ENCODE results near the gene GPR22. TPM values are rescaled to one million over a fixed set of nuclear protein-coding genes. Genes with fewer than 3 reads are reported as not detected.

The GPR22 gene
- total and polyA plus RNA-seq, 8 donors = 0.06 to 0.13 (median 0.10) TPM; not detected in 5

DNA sequence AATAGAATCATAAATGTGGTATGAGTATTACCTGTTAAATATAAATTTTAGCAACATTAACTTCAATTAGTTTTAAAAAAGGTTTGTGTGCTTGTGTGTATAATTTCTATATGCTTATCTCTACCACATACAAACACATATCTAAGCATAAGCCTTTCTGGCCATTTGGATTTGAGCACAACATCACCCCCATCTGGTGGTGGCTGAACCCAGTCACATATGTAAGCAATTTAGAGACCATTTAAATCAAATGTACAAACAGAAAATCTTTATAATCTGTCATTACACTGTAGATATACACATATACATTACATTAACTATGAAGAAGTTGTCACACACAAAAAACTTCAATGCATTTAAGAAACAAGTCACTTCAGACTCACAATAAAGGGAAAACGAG lies 31.7 kb downstream of the GPR22 start:
- Histone ChIP-seq H3K9me3 (no peaks in the 10 kb centered on the region), H3K27ac (no peak overlapping the region), H3K36me3 (no peaks in the 10 kb centered on the region), H3K4me3 (no peak overlapping the region), H3K27me3 (no peaks in the 10 kb centered on the region), H3K4me1 (peaks cover 0 to 6% of the 10 kb centered on the region in 2 donors)
- ATAC-seq (no peak), DNase-seq (no peak)
- TF ChIP-seq, protein P1, sequence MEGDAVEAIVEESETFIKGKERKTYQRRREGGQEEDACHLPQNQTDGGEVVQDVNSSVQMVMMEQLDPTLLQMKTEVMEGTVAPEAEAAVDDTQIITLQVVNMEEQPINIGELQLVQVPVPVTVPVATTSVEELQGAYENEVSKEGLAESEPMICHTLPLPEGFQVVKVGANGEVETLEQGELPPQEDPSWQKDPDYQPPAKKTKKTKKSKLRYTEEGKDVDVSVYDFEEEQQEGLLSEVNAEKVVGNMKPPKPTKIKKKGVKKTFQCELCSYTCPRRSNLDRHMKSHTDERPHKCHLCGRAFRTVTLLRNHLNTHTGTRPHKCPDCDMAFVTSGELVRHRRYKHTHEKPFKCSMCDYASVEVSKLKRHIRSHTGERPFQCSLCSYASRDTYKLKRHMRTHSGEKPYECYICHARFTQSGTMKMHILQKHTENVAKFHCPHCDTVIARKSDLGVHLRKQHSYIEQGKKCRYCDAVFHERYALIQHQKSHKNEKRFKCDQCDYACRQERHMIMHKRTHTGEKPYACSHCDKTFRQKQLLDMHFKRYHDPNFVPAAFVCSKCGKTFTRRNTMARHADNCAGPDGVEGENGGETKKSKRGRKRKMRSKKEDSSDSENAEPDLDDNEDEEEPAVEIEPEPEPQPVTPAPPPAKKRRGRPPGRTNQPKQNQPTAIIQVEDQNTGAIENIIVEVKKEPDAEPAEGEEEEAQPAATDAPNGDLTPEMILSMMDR (IDR thresholded peaks at IDR 0.05) = no peak
- intact Hi-C loops (cut with DNase I) = no loop called here

DNA sequence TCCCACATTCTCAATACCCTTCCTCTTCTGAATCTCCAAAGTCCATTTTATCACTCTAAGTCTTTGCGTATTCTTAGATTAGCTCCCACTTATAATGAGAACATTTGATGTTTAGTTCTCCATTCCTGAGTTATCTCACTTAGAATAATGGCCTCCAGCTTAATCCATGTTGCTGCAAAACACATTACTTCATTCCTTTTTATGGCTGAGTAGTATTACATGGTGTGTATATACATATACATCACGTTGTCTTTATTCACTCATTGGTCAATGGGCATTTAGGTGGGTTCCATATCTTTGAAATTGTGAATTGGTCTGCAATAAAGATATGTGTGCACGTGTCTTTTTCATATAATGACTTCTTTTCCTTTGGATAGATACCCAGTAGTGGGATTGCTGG lies 32.3 kb downstream of the GPR22 start:
- Histone ChIP-seq H3K9me3 (no peaks in the 10 kb centered on the region), H3K27ac (no peak overlapping the region), H3K4me1 (peaks cover 0 to 12% of the 10 kb centered on the region in 2 donors), H3K27me3 (no peaks in the 10 kb centered on the region), H3K4me3 (no peak overlapping the region), H3K36me3 (no peaks in the 10 kb centered on the region)
- DNase-seq = no peak
- intact Hi-C loops (cut with DNase I) = no loop called here
- ATAC-seq = no peak
- TF ChIP-seq, protein P1 (IDR thresholded peaks at IDR 0.05) = no peak

DNA sequence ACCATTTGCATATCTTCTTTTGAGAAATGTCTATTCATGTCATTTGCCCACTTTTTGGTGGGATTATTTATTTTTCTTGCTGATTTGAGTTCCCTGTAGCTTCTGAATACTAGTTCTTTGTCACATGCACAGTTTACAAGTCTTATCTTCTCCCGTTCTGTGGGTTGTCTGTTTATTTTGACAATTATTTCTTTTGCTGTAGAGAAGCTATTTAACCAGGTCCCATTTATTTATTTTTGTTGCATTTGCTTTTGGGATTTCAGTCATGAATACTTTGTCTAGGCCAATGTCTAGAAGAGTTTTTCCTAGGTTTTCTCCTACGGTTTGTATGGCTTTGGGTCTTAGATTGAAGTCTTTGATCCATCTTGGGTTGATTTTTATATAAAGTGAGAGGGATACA lies 32.9 kb downstream of the GPR22 start:
- Histone ChIP-seq H3K9me3 (no peaks in the 10 kb centered on the region), H3K27me3 (no peaks in the 10 kb centered on the region), H3K4me1 (peaks cover 0 to 12% of the 10 kb centered on the region in 2 donors), H3K36me3 (no peaks in the 10 kb centered on the region), H3K27ac (no peak overlapping the region), H3K4me3 (no peak overlapping the region)
- DNase-seq (no peak), ATAC-seq (no peak)
- TF ChIP-seq, protein P1 (IDR thresholded peaks at IDR 0.05) = no peak
- intact Hi-C loops (cut with DNase I) = no loop called here

DNA sequence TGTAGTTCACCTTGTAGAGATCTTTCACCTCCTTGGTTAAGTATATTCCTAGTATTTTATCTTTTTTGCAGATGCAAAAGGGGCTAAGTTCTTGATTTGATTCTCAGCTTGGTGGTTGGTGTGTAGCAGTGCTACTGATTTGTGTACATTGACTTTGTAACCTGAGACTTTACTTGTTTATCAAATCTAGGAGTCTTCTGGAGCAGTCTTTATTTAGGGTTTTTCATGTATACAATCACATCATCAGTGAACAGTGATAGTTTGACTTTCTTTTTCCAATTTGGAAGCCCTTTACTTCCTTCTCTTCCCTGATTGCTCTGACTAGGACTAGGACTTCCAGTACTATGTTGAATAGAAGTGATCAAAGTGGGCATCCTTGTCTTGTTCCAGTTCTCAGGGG lies 33.8 kb downstream of the GPR22 start:
- no peak for ATAC-seq
- no peak overlapping the region for H3K27ac ChIP-seq
- H3K36me3 ChIP-seq = no peaks in the 10 kb centered on the region
- no peak for DNase-seq
- H3K4me1 ChIP-seq = peaks cover 0 to 12% of the 10 kb centered on the region in 2 donors
- intact Hi-C loops (cut with DNase I) = no loop called here
- TF ChIP-seq, protein P1 (IDR thresholded peaks at IDR 0.05) = no peak
- no peaks in the 10 kb centered on the region for H3K27me3 ChIP-seq
- H3K4me3 ChIP-seq = no peak overlapping the region
- H3K9me3 ChIP-seq = no peaks in the 10 kb centered on the region

DNA sequence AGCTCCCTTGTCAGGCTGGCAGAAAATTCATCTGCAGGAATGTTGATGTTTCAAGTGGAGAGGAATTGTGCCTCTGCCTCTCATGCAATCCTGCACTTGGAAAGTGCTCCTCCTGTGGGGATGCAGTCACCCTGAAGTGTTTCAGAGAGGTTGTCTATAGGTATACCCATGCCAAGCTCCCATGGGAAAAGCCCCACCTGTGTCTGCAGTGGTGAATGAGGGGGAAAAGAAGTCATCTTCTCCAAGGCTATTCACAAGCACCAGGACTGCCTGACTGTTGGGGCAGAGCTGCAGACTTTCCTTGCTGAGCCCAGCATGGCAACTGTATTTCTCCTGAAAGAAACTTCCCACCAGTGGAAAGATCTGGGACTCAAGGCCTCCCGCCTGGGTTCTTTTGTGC lies 35.5 kb downstream of the GPR22 start:
- TF ChIP-seq, protein P1 (IDR thresholded peaks at IDR 0.05) = no peak
- intact Hi-C loops (cut with DNase I) = no loop called here
- ATAC-seq (no peak), DNase-seq (no peak)
- H3K27me3 ChIP-seq = no peaks in the 10 kb centered on the region
- H3K4me3 ChIP-seq = no peak overlapping the region
- H3K4me1 ChIP-seq = peaks cover 0 to 12% of the 10 kb centered on the region in 2 donors
- H3K36me3 ChIP-seq = no peaks in the 10 kb centered on the region
- no peaks in the 10 kb centered on the region for H3K9me3 ChIP-seq
- H3K27ac ChIP-seq = no peak overlapping the region

Measured in left lung (tissue), 10 donors.